K562 (cell line): ENCODE results near the gene RAB25. TPM values are rescaled to one million over a fixed set of nuclear protein-coding genes. Genes with fewer than 3 reads are reported as not detected.

Experiments
- CHD2 ChIP-seq: IDR thresholded peaks from 2 replicates; pipeline ENCODE4 v1.6.1; 2011; ENCODE audit warnings: low read depth, low read length
- GATA2 ChIP-seq: sonication (generic); formaldehyde crosslinking; IDR thresholded peaks from 2 replicates; pipeline ENCODE4 v1.4.0; 2020; ENCODE audit warnings: mild to moderate bottlenecking, missing genetic modification reagents
- JUNB ChIP-seq: fragments of 450-650 bp; formaldehyde crosslinking; conservative IDR thresholded peaks from 2 replicates; pipeline ENCODE4 v1.4.0; 2020; ENCODE audit warnings: mild to moderate bottlenecking
- JUND ChIP-seq, 2 experiments: IDR thresholded peaks; 2 replicates in 1 of 2; 3 replicates in 1 of 2; pipeline ENCODE4 v1.6.1; 2011; ENCODE audit warnings: borderline replicate concordance in 2 of 2, low read depth in 2 of 2, low read length in 2 of 2, improper control_type of control experiment in 1 of 2, missing biosample characterization in 1 of 2, missing genetic modification characterization in 1 of 2, missing genetic modification reagents in 1 of 2
- NR2C2 ChIP-seq, 2 experiments: fragments of 200-800 bp in 1 of 2; sonication (Bioruptor generic) in 1 of 2; sonication (generic) in 1 of 2; formaldehyde crosslinking in 1 of 2; IDR thresholded peaks; 2 replicates each; pipeline versions ENCODE4 v1.6.1 to v1.8.0; 2016 to 2022; ENCODE audit warnings: mild to moderate bottlenecking in 1 of 2, missing compliant biosample characterization in 1 of 2, missing genetic modification characterization in 1 of 2, missing genetic modification reagents in 1 of 2
- PHB2 ChIP-seq: fragments of 450-650 bp; IDR thresholded peaks from 2 replicates; pipeline ENCODE4 v1.6.1; 2017; ENCODE audit warnings: low read depth
- POLR2AphosphoS2 ChIP-seq: IDR thresholded peaks from 2 replicates; pipeline ENCODE4 v1.6.1; 2012; ENCODE audit warnings: low read length, improper control_type of control experiment
- POLR2AphosphoS5 ChIP-seq: IDR thresholded peaks from 2 replicates; pipeline ENCODE4 v1.6.1; 2011; ENCODE audit warnings: mild to moderate bottlenecking, low read depth, low read length, moderate library complexity; ENCODE audit not compliant: control insufficient read depth, insufficient read depth
- POLR2B ChIP-seq: fragments of 450-650 bp; IDR thresholded peaks from 2 replicates; pipeline ENCODE4 v1.6.1; 2018; ENCODE audit warnings: low read depth; ENCODE audit not compliant: partially characterized antibody
- RBBP5 ChIP-seq: fragments of 200-600 bp; sonication (generic); IDR thresholded peaks from 2 replicates; pipeline ENCODE4 v1.6.1; 2012; ENCODE audit warnings: borderline replicate concordance, mild to moderate bottlenecking, low read length, control low read depth, inconsistent platforms; ENCODE audit not compliant: insufficient read depth, poor library complexity, severe bottlenecking
- TFAM ChIP-seq: fragments of 250-450 bp; sonication (Bioruptor Pico); conservative IDR thresholded peaks from 2 replicates; pipeline ENCODE4 v1.5.0; 2021; ENCODE audit warnings: mild to moderate bottlenecking, moderate library complexity
- ZBTB9 ChIP-seq: fragments of 450-650 bp; formaldehyde crosslinking; IDR thresholded peaks from 2 replicates; pipeline ENCODE4 v1.4.0; 2020; ENCODE audit warnings: mild to moderate bottlenecking, moderate library complexity
- ZNF444 ChIP-seq: fragments of 250-450 bp; sonication (Bioruptor Pico); IDR thresholded peaks from 2 replicates; pipeline ENCODE4 v1.4.0; 2020; ENCODE audit warnings: mild to moderate bottlenecking, moderate library complexity
- ZNF57 ChIP-seq: fragments of 450-650 bp; formaldehyde crosslinking; IDR thresholded peaks from 2 replicates; pipeline ENCODE4 v1.4.0; 2020; ENCODE audit warnings: mild to moderate bottlenecking, moderate library complexity
- polyA plus RNA-seq, 8 experiments: library from polyadenylated mRNA; depleted of rRNA in 4 of 8; stranded (reverse) in 5 of 8; unstranded in 3 of 8; fragments of >200 nt; fragmentation: Nextera tagmentation in 2 of 8; fragmentation: Illumina TruSeq in 1 of 8; extraction: Ambion mirVana in 2 of 8; extraction: Trizol in 1 of 8; gene quantifications; 2 replicates each; pipeline versions ENCODE4 v1.2.1 to v1.2.3, GENCODE V29; 2011 to 2014; ENCODE audit warnings: inconsistent platforms in 1 of 8, missing spikeins in 1 of 8
- total RNA-seq, 7 experiments: library from RNA; depleted of rRNA in 6 of 7; stranded (reverse); fragments of >200 nt in 6 of 7; fragmentation: Illumina TruSeq in 2 of 7; extraction: Trizol in 2 of 7; gene quantifications; 2 replicates each; pipeline versions ENCODE4 v1.2.1 to v1.2.3, GENCODE V29; 2011 to 2021; ENCODE audit warnings: low replicate concordance in 1 of 7
- TF ChIP-seq, protein P1 (sequence below): sonication (generic); formaldehyde crosslinking; IDR thresholded peaks from 2 replicates; pipeline ENCODE4 v1.8.1; 2023; ENCODE audit warnings: mild to moderate bottlenecking, missing genetic modification reagents
- TF ChIP-seq, protein P2 (sequence below): fragments of 450-650 bp; IDR thresholded peaks from 2 replicates; pipeline ENCODE4 v1.7.0; 2016; ENCODE audit warnings: borderline replicate concordance

Gene RAB25
- total and polyA plus RNA-seq, 9 of the 15 experiments (the other 6 are each of a cell fraction or from before 2014, with no cell fraction given) = 0.10 to 0.27 (median 0.13) TPM; not detected in 6

- TF ChIP-seq ZBTB9 (0 out of 2 replicates have a peak, but pooled peaks have one; percentile 15), JUND (IDR thresholded peaks at IDR 0.05; ENCODE audit: borderline replicate concordance, low read depth, low read length) (peak; percentile 69), JUND (tag; IDR thresholded peaks at IDR 0.05; ENCODE audit: borderline replicate concordance, low read depth, low read length) (no peak; the same call in 2 of the 3 replicates), PHB2 (0 out of 2 replicates have a peak, but pooled peaks have one; percentile 10), TFAM (CRISPR knock-in tag) (no peak), ZNF444 (CRISPR knock-in tag) (no peak), ZNF57 (CRISPR knock-in tag) (no peak), NR2C2 (CRISPR knock-in tag; IDR thresholded peaks at IDR 0.05) (no peak), NR2C2 (tag; IDR thresholded peaks at IDR 0.05) (peak; percentile 65; the same call in 1 of the 2 replicates), POLR2AphosphoS5 (peak; percentile 88), JUNB (CRISPR knock-in tag) (no peak), GATA2 (CRISPR knock-in tag) (no peak), POLR2AphosphoS2 (no peak), POLR2B (peak; percentile 83), RBBP5 (peak; percentile 48), CHD2 (no peak)
- TF ChIP-seq, protein P1, sequence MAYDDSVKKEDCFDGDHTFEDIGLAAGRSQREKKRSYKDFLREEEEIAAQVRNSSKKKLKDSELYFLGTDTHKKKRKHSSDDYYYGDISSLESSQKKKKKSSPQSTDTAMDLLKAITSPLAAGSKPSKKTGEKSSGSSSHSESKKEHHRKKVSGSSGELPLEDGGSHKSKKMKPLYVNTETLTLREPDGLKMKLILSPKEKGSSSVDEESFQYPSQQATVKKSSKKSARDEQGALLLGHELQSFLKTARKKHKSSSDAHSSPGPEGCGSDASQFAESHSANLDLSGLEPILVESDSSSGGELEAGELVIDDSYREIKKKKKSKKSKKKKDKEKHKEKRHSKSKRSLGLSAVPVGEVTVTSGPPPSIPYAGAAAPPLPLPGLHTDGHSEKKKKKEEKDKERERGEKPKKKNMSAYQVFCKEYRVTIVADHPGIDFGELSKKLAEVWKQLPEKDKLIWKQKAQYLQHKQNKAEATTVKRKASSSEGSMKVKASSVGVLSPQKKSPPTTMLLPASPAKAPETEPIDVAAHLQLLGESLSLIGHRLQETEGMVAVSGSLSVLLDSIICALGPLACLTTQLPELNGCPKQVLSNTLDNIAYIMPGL = no peak
- TF ChIP-seq, protein P2, sequence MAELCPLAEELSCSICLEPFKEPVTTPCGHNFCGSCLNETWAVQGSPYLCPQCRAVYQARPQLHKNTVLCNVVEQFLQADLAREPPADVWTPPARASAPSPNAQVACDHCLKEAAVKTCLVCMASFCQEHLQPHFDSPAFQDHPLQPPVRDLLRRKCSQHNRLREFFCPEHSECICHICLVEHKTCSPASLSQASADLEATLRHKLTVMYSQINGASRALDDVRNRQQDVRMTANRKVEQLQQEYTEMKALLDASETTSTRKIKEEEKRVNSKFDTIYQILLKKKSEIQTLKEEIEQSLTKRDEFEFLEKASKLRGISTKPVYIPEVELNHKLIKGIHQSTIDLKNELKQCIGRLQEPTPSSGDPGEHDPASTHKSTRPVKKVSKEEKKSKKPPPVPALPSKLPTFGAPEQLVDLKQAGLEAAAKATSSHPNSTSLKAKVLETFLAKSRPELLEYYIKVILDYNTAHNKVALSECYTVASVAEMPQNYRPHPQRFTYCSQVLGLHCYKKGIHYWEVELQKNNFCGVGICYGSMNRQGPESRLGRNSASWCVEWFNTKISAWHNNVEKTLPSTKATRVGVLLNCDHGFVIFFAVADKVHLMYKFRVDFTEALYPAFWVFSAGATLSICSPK = no peak
Observed at GRCh38 chr1:156020293-156021092, 40.5 kb upstream of the RAB25 start, which contains the start of gene SSR2 (continued).
